MV-4-11 (cell line): ENCODE measurements around the gene NAT8L.
"Not testable (repeated sequence)": the region's sequence is repeated elsewhere in the genome, so short reads cannot be mapped to it uniquely, and the experiment has no call there.

Experiments
- DNase-seq: peaks from one replicate; lab custom pipeline; 2025; lab: John Stamatoyannopoulos, UW

The NAT8L gene, protein sequence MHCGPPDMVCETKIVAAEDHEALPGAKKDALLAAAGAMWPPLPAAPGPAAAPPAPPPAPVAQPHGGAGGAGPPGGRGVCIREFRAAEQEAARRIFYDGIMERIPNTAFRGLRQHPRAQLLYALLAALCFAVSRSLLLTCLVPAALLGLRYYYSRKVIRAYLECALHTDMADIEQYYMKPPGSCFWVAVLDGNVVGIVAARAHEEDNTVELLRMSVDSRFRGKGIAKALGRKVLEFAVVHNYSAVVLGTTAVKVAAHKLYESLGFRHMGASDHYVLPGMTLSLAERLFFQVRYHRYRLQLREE

DNA sequence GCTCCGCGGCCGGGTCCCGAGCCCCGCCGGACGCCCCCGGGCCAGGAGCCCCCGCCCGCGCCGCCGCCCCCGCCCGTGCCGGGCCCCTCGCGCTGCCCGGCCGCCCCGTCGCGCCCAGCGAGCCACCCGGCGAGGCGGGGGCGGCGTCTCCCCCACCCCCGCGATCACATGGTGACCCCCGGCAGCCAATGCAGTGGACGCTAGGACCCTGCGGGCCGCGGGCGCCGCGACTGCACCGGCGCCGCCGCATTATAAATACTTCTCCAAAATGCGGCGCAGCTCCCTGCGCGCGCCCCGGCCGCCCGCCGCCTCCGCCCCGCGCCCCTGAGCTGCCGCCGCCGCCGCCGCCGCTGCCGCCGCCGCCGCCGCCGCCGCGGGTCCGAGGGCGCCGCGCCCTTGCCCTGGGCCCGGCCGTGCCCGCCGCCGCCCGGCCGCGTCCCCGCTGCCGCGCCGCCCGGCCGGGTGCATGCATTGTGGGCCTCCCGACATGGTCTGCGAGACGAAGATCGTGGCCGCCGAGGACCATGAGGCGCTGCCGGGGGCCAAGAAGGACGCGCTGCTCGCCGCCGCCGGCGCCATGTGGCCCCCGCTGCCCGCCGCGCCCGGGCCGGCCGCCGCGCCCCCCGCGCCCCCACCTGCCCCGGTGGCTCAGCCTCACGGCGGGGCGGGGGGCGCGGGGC lies at the start of gene NAT8L:
Gene NAT8L (plus strand): TSS at position 282 of the 680 bp plus-strand sequence. CDS start 185 bp downstream, at position 467.
- peak; percentile 27 for DNase-seq

DNA sequence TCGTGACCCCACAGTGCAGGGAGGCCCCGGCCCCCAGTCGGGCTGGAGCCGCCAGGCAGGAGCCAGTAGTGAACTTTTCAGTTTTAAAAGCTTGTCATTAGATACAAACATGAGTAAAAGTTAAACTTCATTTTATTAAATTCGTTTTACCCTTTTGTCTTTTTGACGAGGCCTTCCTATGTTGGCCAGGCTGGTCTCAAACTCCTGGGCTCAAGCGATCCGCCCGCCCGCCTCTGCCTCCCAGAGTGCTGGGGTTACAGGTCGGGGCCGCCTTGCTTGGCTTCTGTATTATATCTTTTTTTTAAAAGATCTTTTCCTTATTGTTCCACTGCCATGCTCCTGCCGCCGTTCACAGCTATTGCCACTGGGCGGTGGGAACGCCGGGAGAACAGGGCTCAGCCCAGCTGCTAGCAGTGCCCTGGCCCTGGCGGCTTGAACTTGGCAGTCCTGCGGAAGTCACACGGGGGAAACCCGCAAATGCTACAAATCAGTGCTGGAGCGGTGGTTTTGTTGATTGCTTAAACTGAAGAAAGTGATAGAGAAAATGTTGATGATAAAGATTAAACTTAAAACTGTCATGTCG lies 49.4 kb upstream of the NAT8L start:
- peak; percentile 69 for DNase-seq

DNA sequence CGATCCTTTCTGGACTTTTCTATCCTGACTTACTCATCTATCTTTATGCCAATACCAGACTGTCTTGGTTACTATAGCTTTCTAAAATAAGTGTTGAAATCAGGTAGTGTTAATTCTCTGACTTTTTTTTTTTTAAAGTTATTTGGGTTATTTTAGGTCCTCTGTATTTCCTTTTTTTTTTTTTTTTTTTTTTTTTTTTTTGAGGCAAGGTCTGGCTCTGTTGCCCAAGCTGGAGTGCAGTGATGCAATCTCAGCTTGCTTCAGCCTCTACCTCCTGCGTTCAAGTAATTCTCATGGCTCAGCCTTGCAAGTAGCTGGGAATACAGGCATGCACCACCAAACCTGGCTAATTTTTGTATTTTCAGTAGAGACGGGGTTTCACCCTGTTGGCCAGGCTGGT lies 47.5 kb upstream of the NAT8L start:
- DNase-seq: peak; percentile 76

DNA sequence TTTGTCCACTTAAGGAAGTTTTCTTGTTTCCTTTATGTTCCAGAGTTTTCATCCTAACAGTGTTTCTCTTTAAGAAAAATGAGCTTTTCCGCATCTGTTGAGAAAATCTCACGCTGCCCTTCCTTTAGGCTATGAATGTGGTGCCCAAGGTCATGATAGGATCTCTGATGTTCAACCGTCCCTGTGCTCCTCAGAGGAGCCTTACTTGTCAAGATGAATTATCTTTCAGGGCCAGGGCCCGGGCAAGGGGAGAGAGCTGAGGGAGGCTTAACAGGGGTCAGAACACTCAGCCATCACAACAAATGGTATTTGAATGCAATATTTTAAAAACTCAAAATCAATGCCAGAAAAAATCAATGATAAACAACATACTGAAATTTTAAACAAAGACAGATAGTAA lies 44.1 kb upstream of the NAT8L start:
- DNase-seq: no peak

DNA sequence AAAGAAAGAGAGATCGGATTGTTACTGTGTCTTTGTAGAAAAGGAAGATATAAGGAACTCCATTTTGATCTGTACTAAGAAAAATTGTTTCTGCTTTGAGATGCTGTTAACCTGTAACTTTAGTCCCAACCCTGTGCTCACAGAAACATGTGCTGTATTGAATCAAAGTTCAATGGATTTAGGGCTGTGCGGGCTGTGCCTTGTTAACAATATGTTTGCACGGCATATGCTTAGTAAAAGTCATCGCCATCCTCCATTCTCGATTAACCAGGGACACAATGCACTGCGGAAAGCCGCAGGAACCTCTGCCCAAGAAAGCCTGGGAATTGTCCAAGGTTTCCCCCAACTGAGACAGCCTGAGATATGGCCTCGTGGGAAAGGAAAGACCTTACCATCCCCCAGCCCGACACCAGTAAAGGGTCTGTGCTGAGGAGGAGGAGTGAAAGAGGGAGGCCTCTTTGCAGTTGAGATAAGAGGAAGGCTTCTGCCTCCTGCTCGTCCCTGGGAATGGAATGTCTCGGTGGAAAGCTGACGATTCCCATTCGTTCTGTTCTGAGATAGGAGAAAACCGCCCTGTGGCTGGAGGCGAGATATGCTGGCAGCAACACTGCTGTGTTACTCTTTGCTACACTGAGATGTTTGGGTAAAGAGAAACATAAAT lies 37.6 kb upstream of the NAT8L start:
- not testable (repeated sequence) for DNase-seq

DNA sequence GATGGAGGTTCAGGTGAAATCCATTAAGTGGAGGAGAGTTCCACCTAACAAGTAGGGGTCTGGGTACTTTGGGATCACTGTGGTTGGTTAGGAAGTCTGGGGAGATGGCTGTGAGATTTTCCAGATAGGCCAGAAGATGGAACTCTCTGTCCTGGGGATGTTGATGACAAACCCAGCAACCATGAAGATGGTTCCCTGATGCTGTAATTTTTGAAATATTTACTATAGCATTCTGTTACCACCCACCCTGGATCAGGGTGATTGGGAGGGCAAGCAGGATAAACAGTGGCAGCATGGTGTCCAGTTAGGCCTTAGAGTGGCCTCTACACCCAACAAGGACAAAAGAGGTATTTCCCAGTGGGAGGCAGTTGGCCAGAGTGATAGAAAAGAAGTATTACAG lies 34.4 kb upstream of the NAT8L start:
- DNase-seq: no peak

DNA sequence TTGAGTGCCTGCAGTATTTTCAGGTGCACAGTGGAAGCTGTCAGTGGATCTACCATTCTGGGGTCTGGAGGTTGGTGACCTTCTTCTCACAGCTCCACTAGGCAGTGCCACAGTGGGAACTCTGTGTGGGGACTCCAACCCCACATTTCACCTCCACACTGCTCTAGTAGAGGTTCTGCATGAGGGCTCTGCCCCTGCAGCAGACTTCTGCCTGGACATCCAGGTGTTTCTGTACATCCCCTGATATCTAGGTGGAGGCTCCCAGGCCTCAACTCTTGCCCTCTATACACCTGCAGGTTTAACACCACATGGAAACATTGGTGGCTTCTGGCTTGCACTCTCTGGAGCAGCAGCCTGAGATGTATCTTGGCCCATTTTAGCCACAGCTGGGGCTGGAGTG lies 33.3 kb upstream of the NAT8L start:
- no peak for DNase-seq

DNA sequence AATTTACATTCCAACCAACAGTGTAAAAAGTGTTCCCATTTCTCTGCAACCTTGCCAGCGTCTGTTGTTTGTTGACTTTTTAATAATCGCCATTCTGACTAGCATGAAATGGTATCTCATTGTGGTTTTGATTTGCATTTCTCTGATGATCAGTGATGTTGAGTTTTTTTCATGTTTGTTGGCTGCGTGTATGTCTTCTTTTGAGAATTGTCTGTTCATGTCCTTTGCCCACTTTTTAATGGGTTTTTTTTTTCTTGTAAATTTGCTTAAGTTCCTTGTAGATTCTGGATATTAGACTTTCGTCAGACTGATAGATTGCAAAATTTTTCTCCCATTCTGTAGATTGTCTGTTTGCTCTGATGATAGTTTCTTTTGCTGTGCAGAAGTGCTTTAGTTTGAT lies 32.0 kb upstream of the NAT8L start:
- DNase-seq: not testable (repeated sequence)

DNA sequence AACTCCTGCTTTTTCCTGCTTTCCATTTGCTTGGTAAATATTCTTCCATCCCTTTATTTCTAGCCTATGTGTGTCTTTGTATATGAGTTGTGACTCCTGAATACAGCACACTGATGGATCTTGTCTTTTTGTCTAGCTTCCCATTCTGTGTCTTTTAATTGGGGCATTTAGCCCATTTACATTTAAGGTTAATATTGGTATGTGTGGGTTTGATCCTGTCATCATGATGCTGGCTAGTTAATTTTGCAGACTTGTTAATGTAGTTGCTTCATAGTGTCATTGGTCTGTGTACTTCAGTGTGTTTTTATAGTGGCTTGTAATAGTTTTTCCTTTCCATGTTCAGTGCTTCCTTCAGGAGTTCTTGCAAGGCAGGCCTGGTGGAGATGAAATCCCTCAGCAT lies 28.0 kb upstream of the NAT8L start:
- not testable (repeated sequence) for DNase-seq

DNA sequence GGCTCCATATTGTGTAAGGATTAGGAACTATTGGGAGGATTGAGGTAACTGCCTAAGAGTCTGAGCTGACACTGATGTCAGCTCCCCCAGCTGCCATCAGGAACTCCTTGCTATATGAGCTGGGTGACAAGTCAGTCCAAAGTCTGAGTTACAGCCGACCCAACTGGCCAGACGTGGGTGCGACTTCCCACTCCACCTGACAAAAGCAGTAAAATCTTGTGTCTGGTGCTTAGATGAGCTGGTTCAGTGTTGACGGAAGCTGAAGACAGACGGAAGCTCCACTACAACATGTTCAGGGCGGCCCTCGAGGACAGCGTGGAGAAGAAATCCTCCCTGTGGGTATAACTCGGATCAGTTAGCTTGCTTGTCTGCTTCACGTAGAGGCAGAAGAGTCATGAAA lies 22.8 kb upstream of the NAT8L start:
- no peak for DNase-seq

DNA sequence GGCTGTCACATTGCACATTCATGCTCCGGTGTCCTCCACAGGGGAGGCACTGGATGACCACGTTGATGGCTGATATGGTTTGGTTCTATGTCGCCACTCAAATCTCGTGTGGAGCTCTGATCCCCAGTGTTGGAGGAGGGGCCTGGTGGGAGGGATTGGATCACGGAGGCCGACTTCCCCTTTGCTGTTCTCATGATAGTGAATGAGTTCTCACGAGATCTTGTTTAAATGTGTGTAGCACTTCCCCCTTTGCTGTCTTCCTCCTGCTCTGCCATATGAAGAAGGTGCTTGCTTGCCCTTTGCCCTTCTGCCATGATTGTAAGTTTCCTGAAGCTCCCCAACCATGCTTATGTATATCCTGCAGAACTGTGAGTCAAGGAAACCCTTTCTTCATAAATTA lies 22.3 kb upstream of the NAT8L start:
- DNase-seq: peak; percentile 83

DNA sequence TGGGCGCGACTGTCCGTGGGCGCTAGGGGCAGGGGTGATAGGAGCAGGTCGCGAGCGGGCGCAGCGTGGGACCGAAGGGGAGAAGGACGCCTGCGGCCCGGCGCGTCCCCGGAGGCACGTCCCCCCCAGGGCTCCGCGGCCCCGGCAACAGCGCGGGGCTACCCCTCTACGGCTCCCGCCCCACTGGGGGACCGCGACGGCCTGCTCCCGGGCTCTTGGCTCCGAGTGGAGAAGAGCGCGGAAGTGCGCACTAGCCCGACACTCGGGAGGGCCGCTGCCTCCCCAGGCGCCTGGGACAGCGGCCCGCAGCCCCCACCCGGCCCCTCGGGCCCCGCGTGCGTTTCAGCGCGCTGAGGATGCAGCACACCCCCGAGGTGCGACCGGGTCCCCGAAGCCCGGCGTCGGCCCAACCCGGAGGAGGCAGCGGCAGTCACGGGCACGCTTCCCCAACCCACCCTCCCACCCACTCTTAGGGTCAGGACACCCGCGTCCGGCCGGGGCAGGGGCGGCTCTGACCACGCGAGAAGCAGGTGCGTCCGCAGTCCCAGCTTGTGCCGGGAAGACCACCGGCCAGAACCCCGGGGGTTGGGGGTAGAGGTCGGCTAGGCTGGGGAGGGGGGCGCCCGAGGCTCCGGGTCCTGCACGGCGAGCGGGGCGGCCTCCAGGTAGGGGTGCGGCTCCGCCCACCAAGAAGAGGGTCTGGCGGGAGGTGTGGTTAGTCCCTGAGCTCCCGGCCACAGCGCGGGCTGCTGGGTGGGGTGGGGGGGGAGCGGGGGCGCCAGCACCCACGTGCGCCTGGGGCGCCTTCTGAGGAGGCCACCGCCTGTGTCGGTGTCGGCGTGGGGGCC lies 18.5 kb upstream of the NAT8L start:
- no peak for DNase-seq

DNA sequence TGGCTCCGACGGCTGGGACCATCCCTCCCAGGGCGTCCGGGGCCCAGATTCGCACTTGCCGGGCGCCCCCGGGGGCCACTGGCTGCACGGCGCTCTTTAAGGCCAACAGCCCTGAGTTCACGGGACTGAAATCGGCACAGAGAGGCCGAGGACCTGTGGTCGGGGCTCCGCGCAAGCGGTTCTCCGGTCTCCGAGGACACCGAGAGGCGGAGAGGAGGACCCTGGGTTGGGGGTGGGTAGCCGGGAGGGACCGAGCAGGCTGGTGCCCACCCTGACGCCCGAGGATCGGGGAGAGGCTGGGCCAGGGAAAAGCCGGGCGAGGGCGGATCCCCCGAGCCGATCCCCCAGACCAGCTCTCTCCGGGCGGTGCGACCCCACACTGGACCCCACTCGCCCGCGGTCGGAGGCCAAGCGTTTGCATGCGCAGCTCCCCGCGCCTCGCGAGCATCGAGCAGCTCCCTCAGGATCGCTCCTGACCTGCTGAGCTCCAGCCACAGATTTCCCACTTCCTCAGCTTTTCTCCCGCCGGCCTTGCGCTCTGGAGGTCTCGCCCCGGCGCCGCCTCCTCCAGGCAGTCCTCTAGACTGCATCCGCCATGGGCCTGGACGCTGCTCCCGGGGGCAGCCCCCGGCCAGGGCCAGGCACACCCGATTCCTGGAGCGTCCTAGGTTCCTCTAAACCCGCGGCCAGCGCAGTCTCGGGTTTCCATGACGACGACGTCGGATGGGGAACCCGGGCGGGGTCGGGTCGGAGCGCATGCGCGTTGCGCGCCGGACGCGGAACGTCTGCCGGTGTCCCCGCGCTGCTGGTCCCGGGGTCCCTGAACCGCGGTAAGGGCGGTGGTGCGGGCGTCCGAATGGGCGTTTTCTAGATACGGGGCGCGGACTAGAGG lies 17.6 kb upstream of the NAT8L start:
- DNase-seq: peak; percentile 83

DNA sequence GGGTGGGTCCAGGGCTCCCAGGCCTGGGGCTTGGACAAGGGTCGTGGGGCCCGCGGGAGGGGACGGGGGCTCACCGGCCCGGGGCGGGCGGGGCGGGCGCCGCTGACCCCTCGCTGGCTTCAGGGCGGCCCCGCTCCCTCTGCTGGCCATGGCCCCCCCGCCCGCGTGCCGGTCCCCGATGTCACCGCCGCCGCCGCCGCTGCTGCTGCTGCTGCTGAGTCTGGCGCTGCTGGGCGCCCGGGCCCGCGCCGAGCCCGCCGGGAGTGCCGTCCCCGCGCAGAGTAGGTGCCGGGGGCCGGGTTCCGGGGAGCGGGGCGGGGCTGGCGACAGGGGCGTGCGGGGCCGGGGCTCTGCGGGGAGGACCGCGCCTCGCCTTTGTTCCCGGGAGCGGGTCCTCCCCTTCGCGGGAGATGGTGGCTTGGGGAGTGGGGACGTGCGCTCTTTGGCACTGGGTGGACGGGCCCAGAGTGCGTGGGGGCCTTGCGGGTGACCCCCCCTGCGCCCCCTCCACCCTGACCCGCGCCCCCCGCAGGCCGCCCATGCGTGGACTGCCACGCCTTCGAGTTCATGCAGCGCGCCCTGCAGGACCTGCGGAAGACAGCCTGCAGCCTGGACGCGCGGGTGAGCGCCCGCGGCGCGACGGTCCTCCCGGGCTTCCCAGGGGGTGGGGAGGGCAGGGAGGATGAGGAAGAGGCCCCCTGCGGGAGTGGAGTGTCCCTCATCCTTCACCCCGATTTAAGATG lies 16.8 kb upstream of the NAT8L start:
- no peak for DNase-seq

DNA sequence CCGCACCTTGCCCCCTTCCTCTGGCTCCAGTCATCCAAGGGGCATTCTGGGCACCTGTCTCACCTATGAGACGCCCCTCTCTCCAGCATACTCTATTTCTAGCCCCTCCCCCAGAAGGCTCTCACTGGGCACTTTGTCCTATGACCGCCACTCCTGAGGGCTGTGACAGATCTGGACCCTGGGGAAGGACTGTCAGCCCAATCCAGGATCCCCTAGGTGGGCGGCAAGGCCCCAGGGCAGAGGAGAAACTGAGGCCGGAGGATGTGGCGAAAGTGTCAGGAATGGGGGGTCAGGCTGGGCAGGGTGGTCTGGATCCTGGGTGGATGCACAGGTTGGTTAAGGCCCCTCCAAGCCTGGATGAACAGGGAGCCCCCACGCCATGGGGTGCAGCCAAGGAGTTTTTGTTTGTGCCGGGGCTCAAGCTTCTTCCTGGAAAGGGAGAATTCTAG lies 16.2 kb upstream of the NAT8L start:
- DNase-seq: no peak

DNA sequence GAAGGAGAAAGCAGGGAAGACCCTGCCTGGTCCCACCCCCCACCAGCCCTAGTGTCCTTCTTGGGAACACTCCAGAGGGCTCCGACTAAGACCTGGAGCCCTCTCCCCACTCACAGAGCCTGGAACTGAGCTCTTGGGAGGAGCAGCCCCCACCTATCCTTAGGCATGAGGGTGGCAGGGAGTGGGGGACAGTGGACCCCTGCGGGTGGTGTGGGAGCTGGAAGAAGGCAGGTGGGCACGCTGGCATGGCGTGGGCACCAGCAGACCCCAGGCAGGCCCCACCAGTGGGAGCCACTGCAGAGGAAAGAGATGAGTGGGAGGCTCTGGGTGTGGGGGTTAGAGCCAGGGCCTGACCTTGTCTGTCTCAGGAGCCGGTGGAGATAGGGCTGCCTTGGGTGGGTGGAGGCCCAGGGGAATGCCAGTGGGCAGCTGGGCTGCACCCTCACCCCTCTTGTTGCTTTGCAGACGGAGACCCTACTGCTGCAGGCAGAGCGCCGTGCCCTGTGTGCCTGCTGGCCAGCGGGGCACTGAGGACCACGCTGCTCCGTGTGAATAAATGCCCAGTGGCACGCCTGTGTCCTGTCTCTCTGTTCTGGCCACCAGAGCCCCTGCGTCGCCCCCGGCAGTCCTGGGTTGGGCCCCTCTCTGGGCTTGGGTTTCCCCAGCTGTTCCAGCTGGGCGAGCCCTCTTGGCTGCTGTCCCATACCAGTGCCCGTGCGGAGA lies 15.6 kb upstream of the NAT8L start:
- DNase-seq: no peak

DNA sequence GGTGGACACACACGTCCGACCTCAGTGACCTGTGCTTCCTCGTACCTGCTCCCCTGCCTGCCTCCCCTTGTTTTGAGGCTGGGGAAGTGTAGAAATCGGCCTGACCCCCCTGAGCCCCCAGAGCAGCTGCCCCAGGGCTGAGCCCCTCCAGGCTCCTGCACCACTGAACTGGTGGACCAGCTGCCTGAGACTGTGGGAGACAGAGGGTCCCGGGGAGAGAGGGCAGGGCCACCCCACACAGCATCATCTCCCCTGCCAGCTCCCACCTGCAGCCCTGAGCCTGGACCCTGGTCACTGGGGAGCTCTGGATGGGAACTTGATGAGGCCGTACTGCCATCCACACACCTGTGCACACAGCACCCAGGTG lies 15.0 kb upstream of the NAT8L start:
- no peak for DNase-seq

DNA sequence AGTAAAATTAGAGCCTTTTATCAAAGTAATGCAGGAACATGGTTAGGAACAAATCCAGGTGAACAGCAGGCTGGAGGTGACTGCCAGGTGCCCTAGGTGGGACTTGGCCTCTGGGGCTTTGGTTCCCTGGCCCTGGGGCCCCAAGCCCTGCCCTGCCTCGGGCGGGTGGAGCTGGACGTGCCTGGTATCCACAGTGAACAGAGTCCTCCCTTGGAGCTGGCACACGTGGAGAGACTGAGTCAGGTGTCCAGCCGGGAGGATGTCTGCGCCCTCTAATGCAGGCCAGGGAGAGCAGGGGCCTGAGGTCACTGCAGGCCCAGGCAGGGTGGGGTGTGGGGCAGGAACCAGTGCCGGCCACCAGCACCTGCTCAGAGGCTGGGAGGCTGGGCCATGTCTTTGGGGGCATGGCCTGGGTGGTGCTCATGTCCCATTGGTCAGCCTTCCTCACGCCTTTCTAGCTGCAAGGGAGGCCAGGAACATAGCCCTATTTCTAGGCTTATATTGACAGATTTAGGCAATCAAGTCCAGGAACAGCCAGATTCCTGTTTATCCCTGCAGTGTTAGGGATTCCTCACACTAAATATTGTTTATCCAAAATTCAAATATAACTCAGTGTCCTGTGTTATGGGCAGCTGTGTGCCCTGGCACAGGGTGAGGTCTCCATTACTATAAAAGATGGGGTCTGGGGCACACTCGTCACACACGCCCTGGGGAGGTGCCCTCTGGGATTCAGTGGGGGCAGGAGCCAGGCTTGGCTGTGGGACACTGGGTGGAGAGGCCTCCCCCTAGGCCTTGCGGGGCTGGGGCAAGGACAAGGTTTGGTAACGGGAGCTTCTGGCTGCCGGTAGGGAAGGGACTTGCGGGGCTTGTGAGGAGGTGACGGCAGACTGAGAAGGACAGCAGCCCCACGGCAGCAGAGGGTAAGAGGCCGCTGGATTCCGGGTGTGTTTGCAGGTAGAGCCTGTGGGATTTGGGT lies 14.3 kb upstream of the NAT8L start:
- DNase-seq: no peak
